Measurements from ENCODE around the gene RAI1. TPM values are rescaled to one million over a fixed set of nuclear protein-coding genes. Genes with fewer than 3 reads are reported as not detected.

Gene RAI1
- 52.1 TPM for polyA plus RNA-seq (2012; ENCODE audit: insufficient read length, low read depth)

GRCh38 chr17:17681187-17681743 lies at the start of gene RAI1:
RAI1 (plus strand) TSS chr17:17681458; CDS start chr17:17792949, 111,491 bp downstream.
- TF ChIP-seq TAF1 (IDR thresholded peaks at IDR 0.05; ENCODE audit: borderline replicate concordance, insufficient read depth, low read length) (peak; percentile 39; the same call in 1 of the 2 replicates), SIN3A (IDR thresholded peaks at IDR 0.05; ENCODE audit: borderline replicate concordance, insufficient read depth, low read length) (peak; percentile 71; the same call in 1 of the 2 replicates), FOXP2 (optimal IDR thresholded peaks at IDR 0.05; ENCODE audit: borderline replicate concordance, extremely low read depth, extremely low read length, insufficient read depth) (no peak)

- TF ChIP-seq REST (IDR thresholded peaks at IDR 0.05; ENCODE audit: insufficient read depth in 1 of 2, low read depth in 2 of 2, low read length in 2 of 2) (no peak), SIN3A (IDR thresholded peaks at IDR 0.05; ENCODE audit: borderline replicate concordance, insufficient read depth, low read length) (no peak), POLR2AphosphoS5 (IDR thresholded peaks at IDR 0.05; ENCODE audit: low read depth, low read length) (no peak), TAF1 (IDR thresholded peaks at IDR 0.05; ENCODE audit: borderline replicate concordance, insufficient read depth, low read length) (no peak), FOXP2 (optimal IDR thresholded peaks at IDR 0.05; ENCODE audit: borderline replicate concordance, extremely low read depth, extremely low read length, insufficient read depth) (no peak)
These were observed 47.9 kb upstream of the RAI1 start for GRCh38 chr17:17633310-17633709.

GRCh38 chr17:17635126-17635525 lies 46.1 kb upstream of the RAI1 start:
- TF ChIP-seq REST (IDR thresholded peaks at IDR 0.05; ENCODE audit: insufficient read depth in 1 of 2, low read depth in 2 of 2, low read length in 2 of 2) (no peak), TAF1 (IDR thresholded peaks at IDR 0.05; ENCODE audit: borderline replicate concordance, insufficient read depth, low read length) (no peak), FOXP2 (optimal IDR thresholded peaks at IDR 0.05; ENCODE audit: borderline replicate concordance, extremely low read depth, extremely low read length, insufficient read depth) (no peak), SIN3A (IDR thresholded peaks at IDR 0.05; ENCODE audit: borderline replicate concordance, insufficient read depth, low read length) (no peak), POLR2AphosphoS5 (IDR thresholded peaks at IDR 0.05; ENCODE audit: low read depth, low read length) (no peak)

- TF ChIP-seq SIN3A (IDR thresholded peaks at IDR 0.05; ENCODE audit: borderline replicate concordance, insufficient read depth, low read length) (no peak), REST (IDR thresholded peaks at IDR 0.05; ENCODE audit: insufficient read depth in 1 of 2, low read depth in 2 of 2, low read length in 2 of 2) (no peak), TAF1 (IDR thresholded peaks at IDR 0.05; ENCODE audit: borderline replicate concordance, insufficient read depth, low read length) (no peak), FOXP2 (optimal IDR thresholded peaks at IDR 0.05; ENCODE audit: borderline replicate concordance, extremely low read depth, extremely low read length, insufficient read depth) (no peak), POLR2AphosphoS5 (IDR thresholded peaks at IDR 0.05; ENCODE audit: low read depth, low read length) (no peak)
These were observed 44.9 kb upstream of the RAI1 start for GRCh38 chr17:17636272-17636885.

GRCh38 chr17:17638467-17638866 lies 42.8 kb upstream of the RAI1 start:
- TF ChIP-seq POLR2AphosphoS5 (IDR thresholded peaks at IDR 0.05; ENCODE audit: low read depth, low read length) = no peak
- TF ChIP-seq TAF1 (IDR thresholded peaks at IDR 0.05; ENCODE audit: borderline replicate concordance, insufficient read depth, low read length) = no peak
- no peak for TF ChIP-seq REST (IDR thresholded peaks at IDR 0.05; ENCODE audit: insufficient read depth in 1 of 2, low read depth in 2 of 2, low read length in 2 of 2)
- TF ChIP-seq FOXP2 (optimal IDR thresholded peaks at IDR 0.05; ENCODE audit: borderline replicate concordance, extremely low read depth, extremely low read length, insufficient read depth) = no peak
- TF ChIP-seq SIN3A (IDR thresholded peaks at IDR 0.05; ENCODE audit: borderline replicate concordance, insufficient read depth, low read length) = no peak

Data from PFSK-1 (cell line).